IMR-90 (cell line): ENCODE measurements around the gene ARMS2. TPM values are rescaled to one million over a fixed set of nuclear protein-coding genes. Genes with fewer than 3 reads are reported as not detected.
A peak's percentile ranks its signal among the peaks of the same experiment; 100 is the strongest.

Source experiments
- ATAC-seq: fragments of 200-7000 bp; cut with Tn5 transposase; 2 replicates; pipeline ENCODE4 v1.9.1; 2020; ENCODE audit warnings: low read depth, mild to moderate bottlenecking, moderate library complexity
- BruUV-seq: library from RNA; stranded (reverse); fragments of 400-500 nt; replicated peaks from 2 replicates; lab custom pipeline; 2021; lab: Mats Ljungman, UMichigan
- CTCF ChIA-PET: fragments of 300-600 bp; formaldehyde crosslinking; extraction: SDS; loops from one replicate; lab custom pipeline; 2021; ENCODE audit warnings: antibody characterized with exemption; lab: Yijun Ruan, JAX
- POLR2A ChIA-PET: fragments of 300-600 bp; sonication (Branson Sonifier 250); formaldehyde crosslinking; loops from one replicate; lab custom pipeline; 2022; ENCODE audit warnings: antibody characterized with exemption; ENCODE audit not compliant: unreplicated experiment; lab: Charles Lee
- DNase-seq: peaks from one replicate; pipeline ENCODE4 v3.0.0; 2013
- H2AFZ ChIP-seq: replicated peaks from 2 replicates; pipeline ENCODE3; 2013; ENCODE audit warnings: low read length, mild to moderate bottlenecking; ENCODE audit not compliant: poor library complexity
- H2AK5ac ChIP-seq: 2 replicates; pipeline ENCODE4 v1.6.1; 2013; ENCODE audit warnings: low read depth, low read length, inconsistent platforms
- H2AK9ac ChIP-seq: replicated peaks from 2 replicates; pipeline ENCODE3; 2013; ENCODE audit warnings: mild to moderate bottlenecking, low read depth, low read length, moderate library complexity; ENCODE audit not compliant: poor library complexity
- H2BK120ac ChIP-seq: 2 replicates; pipeline ENCODE4 v1.6.1; 2013; ENCODE audit warnings: low read depth, low read length, inconsistent platforms
- H2BK15ac ChIP-seq: 3 replicates; pipeline ENCODE4 v1.6.1; 2013; ENCODE audit warnings: low read depth, low read length, inconsistent platforms
- H2BK20ac ChIP-seq: 2 replicates; pipeline ENCODE4 v1.6.1; 2013; ENCODE audit warnings: low read depth, mild to moderate bottlenecking, inconsistent platforms, low read length, moderate library complexity
- H2BK5ac ChIP-seq: 2 replicates; pipeline ENCODE4 v1.6.1; 2013; ENCODE audit warnings: mild to moderate bottlenecking, low read depth, low read length, inconsistent platforms; ENCODE audit not compliant: poor library complexity, severe bottlenecking
- H3K14ac ChIP-seq: replicated peaks from 2 replicates; pipeline ENCODE4 v1.6.1; 2013; ENCODE audit warnings: low read depth, low read length, inconsistent platforms
- H3K18ac ChIP-seq: 2 replicates; pipeline ENCODE4 v1.6.1; 2013; ENCODE audit warnings: low read depth, low read length, control low read depth
- H3K23ac ChIP-seq: 2 replicates; pipeline ENCODE4 v1.6.1; 2013; ENCODE audit warnings: low read depth, low read length, inconsistent platforms
- H3K27ac ChIP-seq: 2 replicates; pipeline ENCODE4 v1.5.1; 2013; ENCODE audit warnings: mild to moderate bottlenecking, control low read depth, low read length; ENCODE audit not compliant: insufficient read depth
- H3K27me3 ChIP-seq: 2 replicates; pipeline ENCODE4 v1.6.1; 2013; ENCODE audit warnings: low read length; ENCODE audit not compliant: control insufficient read depth, insufficient read depth
- H3K36me3 ChIP-seq: 2 replicates; pipeline ENCODE4 v1.6.1; 2013; ENCODE audit warnings: low read length, mixed read lengths; ENCODE audit not compliant: control insufficient read depth, insufficient read depth
- H3K4ac ChIP-seq: 2 replicates; pipeline ENCODE4 v1.6.1; 2013; ENCODE audit warnings: low read depth, low read length, inconsistent platforms
- H3K4me1 ChIP-seq: 2 replicates; pipeline ENCODE4 v1.6.1; 2013; ENCODE audit warnings: low read length, mixed read lengths; ENCODE audit not compliant: control insufficient read depth, insufficient read depth
- H3K4me2 ChIP-seq: 2 replicates; pipeline ENCODE4 v1.6.1; 2013; ENCODE audit warnings: low read depth, mild to moderate bottlenecking, control low read depth, low read length, moderate library complexity
- H3K4me3 ChIP-seq: 2 replicates; pipeline ENCODE4 v1.5.1; 2013; ENCODE audit warnings: low read depth, mild to moderate bottlenecking, control low read depth, low read length, moderate library complexity; ENCODE audit not compliant: insufficient read depth
- H3K56ac ChIP-seq: 2 replicates; pipeline ENCODE4 v1.6.1; 2013; ENCODE audit warnings: low read length, inconsistent platforms; ENCODE audit not compliant: insufficient read depth; ENCODE audit errors: extremely low read depth
- H3K79me1 ChIP-seq, 2 experiments: 2 replicates each; pipeline ENCODE4 v1.6.1; 2013; ENCODE audit warnings: low read length in 2 of 2, inconsistent platforms in 1 of 2, low read depth in 1 of 2
- H3K9ac ChIP-seq: 2 replicates; pipeline ENCODE4 v1.6.1; 2013; ENCODE audit warnings: low read depth, low read length, control low read depth
- H3K9me1 ChIP-seq: 2 replicates; pipeline ENCODE4 v1.6.1; 2013; ENCODE audit warnings: low read length, inconsistent platforms; ENCODE audit not compliant: insufficient read depth
- H3K9me3 ChIP-seq: 2 replicates; pipeline ENCODE4 v1.6.1; 2013; ENCODE audit warnings: low read length; ENCODE audit not compliant: control insufficient read depth, insufficient read depth
- H4K20me1 ChIP-seq: 2 replicates; pipeline ENCODE4 v1.6.1; 2013; ENCODE audit warnings: low read length, inconsistent platforms; ENCODE audit not compliant: insufficient read depth
- H4K5ac ChIP-seq: 2 replicates; pipeline ENCODE4 v1.6.1; 2013; ENCODE audit warnings: mild to moderate bottlenecking, low read depth, low read length, control low read depth
- H4K8ac ChIP-seq, 2 experiments: 2 replicates each; pipeline ENCODE4 v1.6.1; 2013; ENCODE audit warnings: low read depth in 2 of 2, low read length in 2 of 2, control low read depth in 1 of 2, inconsistent platforms in 1 of 2
- H4K91ac ChIP-seq: 2 replicates; pipeline ENCODE4 v1.6.1; 2013; ENCODE audit warnings: low read depth, low read length, inconsistent platforms; ENCODE audit not compliant: insufficient read depth
- MAFK ChIP-seq: IDR thresholded peaks from 2 replicates; pipeline ENCODE4 v1.6.1; 2012; ENCODE audit warnings: low read depth, low read length, improper control_type of control experiment
- MAZ ChIP-seq: IDR thresholded peaks from 2 replicates; pipeline ENCODE4 v1.6.1; 2012; ENCODE audit warnings: low read depth, mild to moderate bottlenecking, low read length, improper control_type of control experiment, moderate library complexity, borderline replicate concordance
- RFX5 ChIP-seq: IDR thresholded peaks from 2 replicates; pipeline ENCODE4 v1.8.0; 2012; ENCODE audit warnings: low read depth, mild to moderate bottlenecking, low read length, moderate library complexity
- WGBS, 2 experiments: methylation state at CpG; one replicate each; pipeline versions ENCODE4 v1.1.5 to v1.1.7; 2013; ENCODE audit warnings: missing lambda C conversion rate in 2 of 2; ENCODE audit not compliant: insufficient read length in 1 of 2; ENCODE audit errors: extremely low coverage in 2 of 2; 5-methylcytosine and 5-hydroxymethylcytosine counted together
- dilution Hi-C: fragments of 300-500 bp; cut with HindIII; formaldehyde crosslinking; loops from one replicate; pipeline ENCODE4 v1.14.3; 2018; ENCODE audit warnings: low sequenced_read_pairs; ENCODE audit not compliant: unreplicated experiment
- in situ Hi-C: fragments of 300-500 bp; cut with MboI; formaldehyde crosslinking; loops from 3 replicates; pipeline ENCODE4 v1.14.3; 2019; ENCODE audit warnings: low sequenced_read_pairs, inconsistent platforms, mixed read lengths
- intact Hi-C: fragments of 100-400 bp; cut with micrococcal nuclease; formaldehyde crosslinking; loops from 2 replicates; pipeline ENCODE4 v1.10.0; 2022
- polyA plus RNA-seq, 3 experiments: library from polyadenylated mRNA; depleted of rRNA; stranded (reverse); fragments of >200 nt; gene quantifications; 2 replicates each; pipeline ENCODE4 v1.2.3, GENCODE V29; 2012; ENCODE audit warnings: low replicate concordance in 1 of 3
- total RNA-seq: library from RNA; depleted of rRNA; stranded (reverse); fragments of >200 nt; gene quantifications from 2 replicates; pipeline ENCODE4 v1.2.3, GENCODE V29; 2012

ARMS2 gene
- total and polyA plus RNA-seq, 2 of the 4 experiments (the other 2 are of a cell fraction): not detected

- TF ChIP-seq RFX5: no peak
These were observed 6.4 kb downstream of the ARMS2 start (continued) for GRCh38 chr10:122460891-122461293.

GRCh38 chr10:122461367-122461728 is 6.9 kb downstream of the ARMS2 start, which contains the start of gene HTRA1:
Gene HTRA1, plus strand, starts transcription at chr10:122461553. Its CDS starts 100 bp downstream, at chr10:122461653.
- Histone ChIP-seq H2BK120ac (peak within 1 kb of the TSS; percentile 58; the same call in 1 of the 2 replicates), H2BK20ac (peak within 1 kb of the TSS; percentile 15; the same call in 1 of the 2 replicates), H3K27ac (peak within 1 kb of the TSS; percentile 34), H4K8ac (peak within 1 kb of the TSS; percentile 63 to 67; a peak in 2 of 4 replicates), H4K20me1 (peaks cover 7% of the 10 kb centered on the region; the same call in 1 of the 2 replicates), H3K27me3 (peaks cover 2% of the 10 kb centered on the region), H3K4ac (peak within 1 kb of the TSS; percentile 59; the same call in 1 of the 2 replicates), H3K23ac (peak within 1 kb of the TSS; percentile 92), H2AFZ (peak within 1 kb of the TSS; percentile 91), H3K14ac (peak within 1 kb of the TSS; percentile 83; the same call in 1 of the 2 replicates), H3K9me3 (no peaks in the 10 kb centered on the region), H3K18ac (no peak within 1 kb of the TSS; the same call in 1 of the 2 replicates), H4K5ac (peak within 1 kb of the TSS; percentile 62; the same call in 1 of the 2 replicates), H3K56ac (no peak within 1 kb of the TSS; the same call in 1 of the 2 replicates), H2BK15ac (no peak within 1 kb of the TSS; the same call in 1 of the 3 replicates), H2AK9ac (peak within 1 kb of the TSS; percentile 83), H3K9me1 (0 out of 2 replicates have a peak, but pooled peaks cover 6% of the 10 kb centered on the region), H3K9ac (peak within 1 kb of the TSS; percentile 65), H3K4me1 (peaks cover 12% of the 10 kb centered on the region), H3K79me1 (peaks cover 2 to 16% of the 10 kb centered on the region in 2 experiments; a peak in 3 of 4 replicates), H4K91ac (no peak within 1 kb of the TSS; the same call in 1 of the 2 replicates), H3K36me3 (no peaks in the 10 kb centered on the region; the same call in 1 of the 2 replicates), H2AK5ac (no peak within 1 kb of the TSS; the same call in 1 of the 2 replicates), H2BK5ac (peak within 1 kb of the TSS; percentile 28), H3K4me2 (peak within 1 kb of the TSS; percentile 78), H3K4me3 (peak within 1 kb of the TSS; percentile 52)
- intact Hi-C loops: loop anchor here (1.0 to 5.0 kb wide), 2 partner anchors 8 to 86 kb away; no protein-coding TSS in a partner anchor
- BruUV-seq: no TSS peak
- ChIA-PET POLR2A (interaction anchor here (0.7 kb wide), 1 partner anchor 32 kb away, joined by 8 read pairs; no protein-coding TSS in a partner anchor), CTCF (no interaction called here)
- in situ Hi-C loops: loop anchor here (10.0 kb wide), 1 partner anchor 337 kb away; no protein-coding TSS in a partner anchor
- dilution Hi-C loops: no loop called here
- TF ChIP-seq RFX5: no peak
- peak; percentile 6; the same call in 1 of the 2 replicates for TF ChIP-seq MAZ
- no peak for TF ChIP-seq MAFK
- ATAC-seq (peak; percentile 82), DNase-seq (peak; percentile 61)
- WGBS, 2 experiments: 0% methylated on average over 25 of the region's 56 CpGs; no CpG with 5 or more reads in 1 of the 2 experiments
